ENCODE results near the gene NKX2-2.
A peak's percentile ranks its signal among the peaks of the same experiment; 100 is the strongest.

Gene NKX2-2

DNA sequence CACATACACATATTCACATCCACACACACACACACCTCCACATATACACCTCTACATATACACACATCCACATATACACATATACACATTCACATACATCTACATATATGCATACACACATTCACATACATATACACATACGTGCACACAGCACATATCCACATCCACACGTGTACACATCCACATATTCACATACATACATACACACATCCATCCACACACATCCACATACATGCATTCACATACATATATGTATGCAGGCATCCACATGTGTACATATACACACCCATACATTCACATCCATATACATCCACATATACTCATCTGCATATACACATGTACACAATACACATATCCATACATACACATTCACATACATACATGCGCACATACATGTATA is 25.6 kb upstream of the NKX2-2 start:
- H3K9ac ChIP-seq (ENCODE audit: low read depth, low read length) = no peak overlapping the region
- H3K4me1 ChIP-seq (ENCODE audit: insufficient read depth, low read length) = 0 out of 2 replicates have a peak, but pooled peaks cover 2% of the 10 kb centered on the region
- no peak overlapping the region for H3K27ac ChIP-seq (ENCODE audit: low read length)
- H3K36me3 ChIP-seq (ENCODE audit: insufficient read depth, low read depth, low read length) = no peaks in the 10 kb centered on the region
- H3K9me3 ChIP-seq (ENCODE audit: insufficient read depth, low read depth, low read length) = no peaks in the 10 kb centered on the region
- no peak overlapping the region for H3K4me3 ChIP-seq (ENCODE audit: low read length)
- H3K27me3 ChIP-seq (ENCODE audit: insufficient read depth, low read length) = 0 out of 2 replicates have a peak, but pooled peaks cover under 1% of the 10 kb centered on the region

DNA sequence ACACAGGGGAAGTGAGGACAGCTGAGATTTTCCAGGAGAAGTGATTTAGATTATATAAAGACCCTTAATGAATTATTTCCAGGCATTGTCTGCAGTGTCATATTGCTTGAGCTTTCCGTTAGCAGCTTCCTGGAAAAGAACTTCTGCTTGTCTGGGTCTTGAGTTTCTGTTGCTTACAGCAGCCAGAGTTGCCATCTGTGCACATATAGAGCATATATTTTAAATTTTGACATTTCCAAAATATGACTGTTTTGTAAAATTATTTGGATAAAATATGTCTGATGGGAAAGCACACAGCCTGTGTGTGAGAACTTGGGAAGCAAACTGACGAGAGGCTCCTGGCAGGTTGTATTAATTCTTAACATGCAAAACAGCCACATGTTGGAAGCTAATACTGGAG is 21.0 kb upstream of the NKX2-2 start:
- no peaks in the 10 kb centered on the region for H3K9me3 ChIP-seq (ENCODE audit: insufficient read depth, low read depth, low read length)
- peaks cover 14% of the 10 kb centered on the region for H3K27me3 ChIP-seq (ENCODE audit: insufficient read depth, low read length)
- 0 out of 2 replicates have a peak, but pooled peaks cover 3% of the 10 kb centered on the region for H3K4me1 ChIP-seq (ENCODE audit: insufficient read depth, low read length)
- no peak overlapping the region for H3K4me3 ChIP-seq (ENCODE audit: low read length)
- H3K27ac ChIP-seq (ENCODE audit: low read length) = no peak overlapping the region
- no peaks in the 10 kb centered on the region for H3K36me3 ChIP-seq (ENCODE audit: insufficient read depth, low read depth, low read length)
- H3K9ac ChIP-seq (ENCODE audit: low read depth, low read length) = no peak overlapping the region

DNA sequence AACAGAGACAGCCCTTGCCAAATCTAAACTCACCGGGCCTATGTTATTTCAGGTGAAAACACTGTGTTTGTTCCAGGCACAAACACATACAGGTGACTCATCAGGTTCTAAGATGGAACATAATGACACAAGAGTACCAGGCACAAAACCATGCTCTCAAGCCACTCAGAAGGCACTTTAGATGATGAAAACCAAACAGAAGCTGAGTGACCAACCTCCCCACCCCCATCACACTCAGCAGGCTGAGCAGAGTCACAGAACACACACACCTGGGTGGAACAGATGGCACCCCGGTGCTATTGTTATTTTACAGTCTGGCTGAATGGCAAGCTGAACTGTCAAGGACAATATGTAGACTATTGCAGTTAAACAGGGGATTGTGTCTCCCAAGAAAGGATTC is 20.6 kb upstream of the NKX2-2 start:
- no peak overlapping the region for H3K9ac ChIP-seq (ENCODE audit: low read depth, low read length)
- 0 out of 2 replicates have a peak, but pooled peaks cover 3% of the 10 kb centered on the region for H3K4me1 ChIP-seq (ENCODE audit: insufficient read depth, low read length)
- H3K27me3 ChIP-seq (ENCODE audit: insufficient read depth, low read length) = peaks cover 14% of the 10 kb centered on the region
- no peaks in the 10 kb centered on the region for H3K36me3 ChIP-seq (ENCODE audit: insufficient read depth, low read depth, low read length)
- no peaks in the 10 kb centered on the region for H3K9me3 ChIP-seq (ENCODE audit: insufficient read depth, low read depth, low read length)
- H3K4me3 ChIP-seq (ENCODE audit: low read length) = no peak overlapping the region
- no peak overlapping the region for H3K27ac ChIP-seq (ENCODE audit: low read length)

DNA sequence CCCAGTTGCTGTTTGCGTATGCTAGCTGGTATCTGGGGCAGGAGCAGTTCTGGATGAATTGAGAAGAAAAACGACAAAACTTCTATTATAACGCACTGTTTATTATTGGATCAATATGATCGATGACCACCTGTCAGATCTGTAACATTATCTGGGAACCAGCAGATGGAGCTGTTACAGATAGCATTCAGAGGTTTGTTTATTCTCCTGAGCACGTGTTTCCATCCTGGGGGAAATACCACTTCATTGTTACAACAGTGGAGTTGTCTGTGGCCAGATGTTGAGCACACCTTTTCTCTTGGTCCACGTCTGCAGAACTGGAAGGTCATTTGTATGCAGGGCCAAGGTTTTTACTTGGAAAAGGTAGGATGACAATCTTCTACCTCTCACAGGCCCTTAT is 16.0 kb upstream of the NKX2-2 start:
- Histone ChIP-seq H3K36me3 (ENCODE audit: insufficient read depth, low read depth, low read length) (no peaks in the 10 kb centered on the region), H3K4me3 (ENCODE audit: low read length) (no peak overlapping the region), H3K27me3 (ENCODE audit: insufficient read depth, low read length) (peaks cover 57% of the 10 kb centered on the region)

DNA sequence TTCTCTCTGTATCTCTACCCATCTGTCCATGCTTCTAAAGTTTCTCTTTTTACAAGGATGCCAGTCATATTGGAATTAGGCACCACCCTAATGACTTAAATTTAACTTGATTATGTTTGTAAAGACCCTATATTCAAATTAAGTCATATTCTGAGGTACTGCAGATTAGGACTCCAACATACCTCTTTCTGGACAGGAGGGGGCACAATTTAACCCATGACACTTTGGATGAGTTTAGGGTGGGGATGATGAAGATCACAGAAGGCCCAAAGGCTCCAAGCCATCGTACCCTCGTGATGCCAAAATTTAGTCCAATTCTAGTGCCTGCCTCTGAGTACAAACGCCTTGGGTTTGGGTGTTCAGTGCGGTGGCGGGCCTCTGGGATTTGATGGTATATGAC is 15.0 kb upstream of the NKX2-2 start:
- Histone ChIP-seq H3K9ac (ENCODE audit: low read depth, low read length) (no peak overlapping the region), H3K36me3 (ENCODE audit: insufficient read depth, low read depth, low read length) (no peaks in the 10 kb centered on the region), H3K9me3 (ENCODE audit: insufficient read depth, low read depth, low read length) (no peaks in the 10 kb centered on the region), H3K27ac (ENCODE audit: low read length) (no peak overlapping the region), H3K27me3 (ENCODE audit: insufficient read depth, low read length) (peaks cover 62% of the 10 kb centered on the region), H3K4me1 (ENCODE audit: insufficient read depth, low read length) (0 out of 2 replicates have a peak, but pooled peaks cover 3% of the 10 kb centered on the region), H3K4me3 (ENCODE audit: low read length) (no peak overlapping the region)

More for the DNA sequence above, 16.0 kb upstream of the NKX2-2 start:
- Histone ChIP-seq H3K4me1 (ENCODE audit: insufficient read depth, low read length) (0 out of 2 replicates have a peak, but pooled peaks cover 3% of the 10 kb centered on the region), H3K9ac (ENCODE audit: low read depth, low read length) (no peak overlapping the region), H3K9me3 (ENCODE audit: insufficient read depth, low read depth, low read length) (no peaks in the 10 kb centered on the region), H3K27ac (ENCODE audit: low read length) (no peak overlapping the region)

DNA sequence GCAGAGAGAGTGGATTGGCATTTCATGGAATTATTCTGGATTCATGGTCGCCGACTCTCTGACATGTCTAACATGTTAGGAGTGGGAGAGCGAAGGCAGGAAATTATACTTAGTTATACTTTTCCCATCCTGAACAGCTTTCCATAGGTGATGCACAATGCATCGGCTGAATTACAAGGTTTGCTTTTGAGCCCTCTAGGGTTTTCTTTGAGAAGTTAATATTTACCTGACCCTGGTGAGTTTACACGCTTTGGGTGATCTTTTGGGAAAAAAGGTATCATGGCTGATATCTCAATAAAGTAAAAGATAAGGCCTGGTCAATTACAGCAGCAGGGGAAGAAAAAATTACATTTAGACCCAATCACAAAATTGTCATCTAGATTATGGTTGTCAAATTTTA is 14.0 kb upstream of the NKX2-2 start:
- no peaks in the 10 kb centered on the region for H3K9me3 ChIP-seq (ENCODE audit: insufficient read depth, low read depth, low read length)
- 0 out of 2 replicates have a peak, but pooled peaks cover 7% of the 10 kb centered on the region for H3K4me1 ChIP-seq (ENCODE audit: insufficient read depth, low read length)
- no peaks in the 10 kb centered on the region for H3K36me3 ChIP-seq (ENCODE audit: insufficient read depth, low read depth, low read length)
- H3K27me3 ChIP-seq (ENCODE audit: insufficient read depth, low read length) = peaks cover 72% of the 10 kb centered on the region
- H3K27ac ChIP-seq (ENCODE audit: low read length) = no peak overlapping the region
- no peak overlapping the region for H3K9ac ChIP-seq (ENCODE audit: low read depth, low read length)
- no peak overlapping the region for H3K4me3 ChIP-seq (ENCODE audit: low read length)

DNA sequence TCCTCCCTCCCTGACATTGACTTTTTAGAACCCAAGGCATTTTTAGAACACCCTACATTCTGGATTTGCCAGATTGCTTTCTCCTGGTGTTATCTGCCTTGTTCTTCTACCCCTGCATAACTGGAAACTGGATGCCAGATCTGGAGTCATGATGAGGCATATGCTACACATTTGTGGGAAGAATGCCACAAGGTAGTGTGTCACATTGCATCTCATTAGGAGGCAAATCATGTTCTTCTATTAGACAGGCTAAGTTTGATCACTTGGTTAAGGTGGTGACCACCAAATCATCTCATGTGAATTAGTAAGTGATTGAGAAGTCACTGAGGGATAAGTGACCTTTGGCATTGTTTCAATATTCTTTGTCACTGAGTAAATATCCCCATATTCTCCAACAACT is 12.9 kb upstream of the NKX2-2 start:
- no peaks in the 10 kb centered on the region for H3K36me3 ChIP-seq (ENCODE audit: insufficient read depth, low read depth, low read length)
- no peaks in the 10 kb centered on the region for H3K9me3 ChIP-seq (ENCODE audit: insufficient read depth, low read depth, low read length)
- H3K27me3 ChIP-seq (ENCODE audit: insufficient read depth, low read length) = peaks cover 83% of the 10 kb centered on the region
- no peak overlapping the region for H3K9ac ChIP-seq (ENCODE audit: low read depth, low read length)
- H3K4me1 ChIP-seq (ENCODE audit: insufficient read depth, low read length) = 0 out of 2 replicates have a peak, but pooled peaks cover 8% of the 10 kb centered on the region
- H3K4me3 ChIP-seq (ENCODE audit: low read length) = no peak overlapping the region
- no peak overlapping the region for H3K27ac ChIP-seq (ENCODE audit: low read length)

DNA sequence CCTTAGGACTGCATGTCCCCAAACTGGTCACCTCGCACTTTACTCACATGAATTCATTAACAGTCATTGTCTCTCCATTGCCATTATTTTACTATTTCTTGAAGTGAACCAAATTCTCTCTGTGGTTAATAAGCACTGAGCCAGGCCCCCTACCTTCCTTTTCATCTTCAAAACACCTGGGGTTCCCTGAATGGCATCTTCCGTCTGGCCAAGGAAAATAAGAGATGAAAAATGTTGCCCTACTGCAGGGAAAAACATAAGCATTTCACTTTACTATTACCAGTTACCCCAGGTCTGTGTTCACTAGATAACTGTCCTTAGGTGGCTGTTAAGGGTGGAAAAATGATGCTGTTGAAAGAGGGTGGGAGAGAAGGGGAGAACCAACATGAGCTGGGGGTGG is 10.0 kb upstream of the NKX2-2 start:
- H3K9me3 ChIP-seq (ENCODE audit: insufficient read depth, low read depth, low read length) = no peaks in the 10 kb centered on the region; the same call in 1 of the 2 replicates
- H3K4me3 ChIP-seq (ENCODE audit: low read length) = no peak overlapping the region
- H3K9ac ChIP-seq (ENCODE audit: low read depth, low read length) = no peak overlapping the region
- H3K27me3 ChIP-seq (ENCODE audit: insufficient read depth, low read length) = peaks cover 100% of the 10 kb centered on the region
- no peak overlapping the region for H3K27ac ChIP-seq (ENCODE audit: low read length)
- peaks cover 8% of the 10 kb centered on the region; the same call in 1 of the 2 replicates for H3K4me1 ChIP-seq (ENCODE audit: insufficient read depth, low read length)
- H3K36me3 ChIP-seq (ENCODE audit: insufficient read depth, low read depth, low read length) = no peaks in the 10 kb centered on the region

DNA sequence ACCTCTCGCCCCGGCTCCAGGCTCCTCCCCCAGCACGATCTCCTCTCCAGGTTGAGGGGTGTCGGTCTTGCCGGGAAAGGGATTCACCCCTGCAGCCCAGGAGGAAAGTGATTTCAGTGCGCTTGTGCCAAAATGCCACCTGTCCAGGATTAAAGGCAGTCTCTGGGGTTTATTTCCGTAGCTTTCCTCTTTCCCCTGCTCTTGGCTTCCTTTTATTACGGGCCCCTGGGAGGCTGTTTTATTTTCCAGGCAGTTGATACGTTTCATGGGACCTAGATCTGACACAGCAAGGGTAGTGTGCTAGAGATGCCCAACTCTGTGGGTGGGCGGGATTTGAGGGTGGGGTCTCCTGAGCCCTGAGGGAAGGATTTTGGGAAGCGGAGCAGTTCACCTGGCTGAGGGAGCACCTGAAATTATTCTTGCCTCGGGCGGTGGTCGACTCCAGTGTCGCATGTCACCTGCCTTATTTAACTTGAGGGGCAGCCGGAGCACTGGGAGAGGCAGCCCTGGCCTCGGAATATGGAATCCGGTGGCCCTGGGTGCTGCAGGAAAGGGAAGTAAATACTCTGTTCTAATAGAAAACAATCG is 9.5 kb upstream of the NKX2-2 start:
- Histone ChIP-seq H3K27ac (ENCODE audit: low read length) (no peak overlapping the region), H3K36me3 (ENCODE audit: insufficient read depth, low read depth, low read length) (no peaks in the 10 kb centered on the region), H3K9me3 (ENCODE audit: insufficient read depth, low read depth, low read length) (no peaks in the 10 kb centered on the region; the same call in 1 of the 2 replicates), H3K27me3 (ENCODE audit: insufficient read depth, low read length) (peaks cover 100% of the 10 kb centered on the region), H3K4me1 (ENCODE audit: insufficient read depth, low read length) (peaks cover 8% of the 10 kb centered on the region; the same call in 1 of the 2 replicates), H3K9ac (ENCODE audit: low read depth, low read length) (no peak overlapping the region), H3K4me3 (ENCODE audit: low read length) (peak overlapping the region; percentile 47; the same call in 1 of the 2 replicates)

DNA sequence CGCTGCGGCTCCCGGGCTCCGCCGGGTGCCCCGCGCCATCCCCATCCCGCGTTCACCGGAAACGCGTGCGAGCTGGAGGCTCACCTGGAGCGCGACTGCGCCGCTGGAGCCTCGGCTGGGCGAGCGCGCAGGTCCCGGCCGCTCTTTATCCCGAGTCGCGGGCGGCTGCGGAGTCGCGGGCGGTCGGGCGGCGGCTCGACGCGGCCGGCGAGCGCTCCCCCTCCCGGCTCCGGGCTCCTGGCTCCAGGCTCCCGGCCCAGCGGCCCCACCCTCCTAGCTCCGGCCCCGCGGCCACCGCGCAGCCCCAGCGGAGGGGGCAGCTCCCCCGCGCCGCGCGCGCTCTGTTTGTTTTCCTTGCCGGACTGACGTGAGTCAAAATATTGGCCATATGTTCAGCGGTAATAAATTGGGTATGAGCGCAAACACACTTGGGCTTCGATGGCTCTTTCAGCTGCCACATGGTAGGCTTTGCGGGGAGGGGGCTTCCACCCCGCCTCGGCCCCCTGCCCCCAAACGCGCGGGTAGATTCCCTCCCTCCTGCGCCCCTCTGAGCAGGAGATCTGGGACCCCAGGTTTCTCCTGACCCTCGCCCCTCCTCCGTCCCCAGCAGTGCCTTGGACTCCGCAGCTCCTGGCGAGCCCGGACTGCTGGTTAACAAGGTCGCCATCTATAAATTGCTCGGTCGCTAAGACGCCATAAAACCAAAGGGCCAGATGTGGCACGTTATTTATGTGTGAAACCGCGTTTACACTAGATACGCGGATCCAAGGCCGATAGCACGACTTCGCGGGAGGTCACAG is 8.8 kb upstream of the NKX2-2 start:
- Histone ChIP-seq H3K9ac (ENCODE audit: low read depth, low read length) (no peak overlapping the region), H3K4me1 (ENCODE audit: insufficient read depth, low read length) (peaks cover 8% of the 10 kb centered on the region; the same call in 1 of the 2 replicates), H3K4me3 (ENCODE audit: low read length) (peak overlapping the region; percentile 47), H3K27me3 (ENCODE audit: insufficient read depth, low read length) (peaks cover 100% of the 10 kb centered on the region), H3K27ac (ENCODE audit: low read length) (no peak overlapping the region), H3K36me3 (ENCODE audit: insufficient read depth, low read depth, low read length) (no peaks in the 10 kb centered on the region), H3K9me3 (ENCODE audit: insufficient read depth, low read depth, low read length) (no peaks in the 10 kb centered on the region; the same call in 1 of the 2 replicates)

DNA sequence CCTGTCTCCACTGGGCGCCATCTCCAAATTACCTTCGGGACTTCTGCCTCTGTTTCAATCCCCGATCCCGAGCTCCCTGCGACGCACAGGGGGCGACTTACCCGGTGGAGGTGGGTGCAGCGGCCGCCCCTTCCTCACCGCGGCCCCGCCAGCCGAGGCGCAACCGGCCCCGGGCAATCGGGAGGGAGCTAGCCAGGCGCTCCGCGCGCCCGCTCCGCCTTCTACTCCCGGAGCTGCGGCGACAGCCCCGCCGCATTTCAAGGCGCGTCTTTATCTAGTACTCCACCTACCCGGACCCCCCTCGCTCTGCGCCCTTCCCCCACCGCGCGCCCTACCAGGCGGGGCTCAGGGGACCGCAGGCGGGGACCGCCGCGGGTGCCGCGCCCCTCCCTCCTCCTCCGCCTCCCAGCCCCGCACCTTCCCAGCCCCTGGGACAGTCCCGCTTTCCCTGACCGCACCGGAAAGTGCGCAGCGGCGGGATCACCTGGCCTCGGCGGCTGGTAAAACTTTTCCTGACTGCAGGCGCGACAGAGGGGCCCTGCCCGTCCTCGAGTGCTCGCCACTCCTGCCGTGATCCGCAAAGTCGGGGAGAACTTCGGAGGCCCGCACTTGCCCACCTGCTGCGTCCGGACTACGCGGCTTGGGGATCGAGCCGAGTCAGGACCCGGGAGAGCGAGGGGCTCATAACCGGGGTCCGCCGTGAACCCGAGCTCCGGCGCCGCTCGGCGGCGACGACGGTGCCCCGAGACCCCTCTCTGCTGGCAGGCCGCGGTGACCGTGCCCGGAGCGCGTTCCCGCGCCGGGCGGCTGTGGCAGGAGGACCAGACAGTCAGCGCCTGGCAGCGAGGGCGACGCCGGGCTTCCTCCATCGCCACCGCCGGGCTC is 8.0 kb upstream of the NKX2-2 start:
- H3K4me3 ChIP-seq (ENCODE audit: low read length) = peak overlapping the region; percentile 50; the same call in 1 of the 2 replicates
- no peak overlapping the region for H3K27ac ChIP-seq (ENCODE audit: low read length)
- H3K27me3 ChIP-seq (ENCODE audit: insufficient read depth, low read length) = peaks cover 100% of the 10 kb centered on the region

More for the DNA sequence above, 8.0 kb upstream of the NKX2-2 start:
- H3K36me3 ChIP-seq (ENCODE audit: insufficient read depth, low read depth, low read length) = no peaks in the 10 kb centered on the region
- no peak overlapping the region for H3K9ac ChIP-seq (ENCODE audit: low read depth, low read length)
- H3K4me1 ChIP-seq (ENCODE audit: insufficient read depth, low read length) = peaks cover 15% of the 10 kb centered on the region; the same call in 1 of the 2 replicates
- H3K9me3 ChIP-seq (ENCODE audit: insufficient read depth, low read depth, low read length) = no peaks in the 10 kb centered on the region; the same call in 1 of the 2 replicates

Data from iPS-20b (cell line).